PC-9 (cell line): ENCODE results near the gene CCL20.

Experiments
- CTCF ChIP-seq: fragments of 200-600 bp; sonication (generic); conservative IDR thresholded peaks from 2 replicates; pipeline ENCODE4 v1.6.1; 2017; ENCODE audit warnings: mixed run types, antibody characterized with exemption, mild to moderate bottlenecking, moderate library complexity
- EZH2 ChIP-seq: fragments of 200-600 bp; sonication (generic); IDR thresholded peaks from 2 replicates; pipeline ENCODE4 v1.8.0; 2017; ENCODE audit warnings: antibody characterized with exemption, low read depth

GRCh38 chr2:227808936-227809335, 4.7 kb upstream of the CCL20 start:
- TF ChIP-seq CTCF (no peak), EZH2 (no peak)
